PFSK-1 (cell line): ENCODE results near the gene JAM2.

Source experiments
- REST ChIP-seq, 2 experiments: IDR thresholded peaks; 2 replicates each; pipeline versions ENCODE4 v1.6.1 to v1.8.0; 2011 to 2012; ENCODE audit warnings: low read depth in 2 of 2, low read length in 2 of 2, control low read depth in 1 of 2, inconsistent platforms in 1 of 2, mild to moderate bottlenecking in 1 of 2, moderate library complexity in 1 of 2; ENCODE audit not compliant: insufficient read depth in 1 of 2
- TAF1 ChIP-seq: IDR thresholded peaks from 2 replicates; pipeline ENCODE4 v1.6.1; 2012; ENCODE audit warnings: low read length, control low read depth, borderline replicate concordance; ENCODE audit not compliant: insufficient read depth

GRCh38 chr21:25646474-25646873 is 7.4 kb downstream of the JAM2 start:
- TF ChIP-seq TAF1, result no peak
- no peak for TF ChIP-seq REST (IDR thresholded peaks at IDR 0.05; ENCODE audit: insufficient read depth in 1 of 2, low read depth in 2 of 2, low read length in 2 of 2)
